PC-9 (cell line): Measurements from ENCODE around the gene MYBPC3. TPM values are rescaled to one million over a fixed set of nuclear protein-coding genes. Genes with fewer than 3 reads are reported as not detected.

Experiments used
- BruUV-seq: library from RNA; stranded (reverse); fragments of 400-500 nt; replicated peaks from 2 replicates; lab custom pipeline; 2021; lab: Mats Ljungman, UMichigan
- CTCF ChIA-PET: fragments of 300-600 bp; sonication (Branson Sonifier 250); formaldehyde crosslinking; loops from one replicate; lab custom pipeline; 2022; ENCODE audit warnings: antibody characterized with exemption; lab: Charles Lee
- POLR2A ChIA-PET: fragments of 300-600 bp; sonication (Branson Sonifier 250); formaldehyde crosslinking; loops from one replicate; lab custom pipeline; 2022; ENCODE audit warnings: antibody characterized with exemption; ENCODE audit not compliant: unreplicated experiment; lab: Charles Lee
- DNase-seq, 2 experiments: peaks; one replicate each; pipeline versions ENCODE4 v3.0.0 to v3.0.0-alpha.2; 2015 to 2022; ENCODE audit warnings: mixed read lengths in 1 of 2
- H2AFZ ChIP-seq: fragments of 200-600 bp; sonication (generic); 2 replicates; pipeline ENCODE4 v1.8.1; 2017; ENCODE audit warnings: antibody characterized with exemption
- H3F3A ChIP-seq: fragments of 200-600 bp; sonication (generic); 2 replicates; pipeline ENCODE4 v1.8.1; 2017; ENCODE audit warnings: antibody characterized with exemption, mild to moderate bottlenecking, low read depth; ENCODE audit not compliant: insufficient read depth
- H3K27ac ChIP-seq: fragments of 200-600 bp; sonication (generic); 2 replicates; pipeline ENCODE4 v1.6.1; 2016; ENCODE audit warnings: mixed run types
- H3K27me3 ChIP-seq: fragments of 200-600 bp; sonication (generic); 2 replicates; pipeline ENCODE4 v1.6.1; 2016; ENCODE audit warnings: low read depth, mixed run types; ENCODE audit not compliant: insufficient read depth
- H3K36me3 ChIP-seq: fragments of 200-600 bp; sonication (generic); 2 replicates; pipeline ENCODE4 v1.6.1; 2016; ENCODE audit warnings: low read depth, mixed run types
- H3K4me1 ChIP-seq: fragments of 200-600 bp; sonication (generic); replicated peaks from 2 replicates; pipeline ENCODE4 v1.6.1; 2016; ENCODE audit warnings: mixed run types; ENCODE audit not compliant: insufficient read depth
- H3K4me2 ChIP-seq: fragments of 200-600 bp; sonication (generic); 2 replicates; pipeline ENCODE4 v1.6.1; 2017; ENCODE audit warnings: mixed run types
- H3K4me3 ChIP-seq: fragments of 200-600 bp; sonication (generic); 2 replicates; pipeline ENCODE4 v1.6.1; 2016; ENCODE audit warnings: mixed run types
- H3K79me2 ChIP-seq: fragments of 200-600 bp; sonication (generic); 2 replicates; pipeline ENCODE4 v1.6.1; 2017; ENCODE audit warnings: low read depth, mixed run types
- H3K9me2 ChIP-seq: fragments of 200-600 bp; sonication (generic); 2 replicates; pipeline ENCODE4 v1.8.1; 2017; ENCODE audit warnings: mild to moderate bottlenecking; ENCODE audit not compliant: insufficient read depth
- H3K9me3 ChIP-seq: fragments of 200-600 bp; sonication (generic); 2 replicates; pipeline ENCODE4 v1.8.1; 2016; ENCODE audit warnings: low read depth; ENCODE audit not compliant: insufficient read depth
- H4K20me1 ChIP-seq: fragments of 200-600 bp; sonication (generic); 2 replicates; pipeline ENCODE4 v1.8.1; 2017; ENCODE audit not compliant: insufficient read depth
- EZH2 ChIP-seq: fragments of 200-600 bp; sonication (generic); IDR thresholded peaks from 2 replicates; pipeline ENCODE4 v1.8.0; 2017; ENCODE audit warnings: antibody characterized with exemption, low read depth
- intact Hi-C: fragments of 100-400 bp; cut with micrococcal nuclease; formaldehyde crosslinking; loops from one replicate; pipeline ENCODE4 v1.10.0; 2022; ENCODE audit not compliant: unreplicated experiment
- total RNA-seq: library from RNA; stranded (reverse); gene quantifications from 2 replicates; pipeline ENCODE4 v1.2.3, GENCODE V29; 2021
- TF ChIP-seq, protein P1 (sequence below): fragments of 200-600 bp; sonication (generic); conservative IDR thresholded peaks from 2 replicates; pipeline ENCODE4 v1.6.1; 2017; ENCODE audit warnings: mixed run types, antibody characterized with exemption, mild to moderate bottlenecking, moderate library complexity

The MYBPC3 gene
- total RNA-seq, 1 experiment from 2014 or later = not detected

DNA sequence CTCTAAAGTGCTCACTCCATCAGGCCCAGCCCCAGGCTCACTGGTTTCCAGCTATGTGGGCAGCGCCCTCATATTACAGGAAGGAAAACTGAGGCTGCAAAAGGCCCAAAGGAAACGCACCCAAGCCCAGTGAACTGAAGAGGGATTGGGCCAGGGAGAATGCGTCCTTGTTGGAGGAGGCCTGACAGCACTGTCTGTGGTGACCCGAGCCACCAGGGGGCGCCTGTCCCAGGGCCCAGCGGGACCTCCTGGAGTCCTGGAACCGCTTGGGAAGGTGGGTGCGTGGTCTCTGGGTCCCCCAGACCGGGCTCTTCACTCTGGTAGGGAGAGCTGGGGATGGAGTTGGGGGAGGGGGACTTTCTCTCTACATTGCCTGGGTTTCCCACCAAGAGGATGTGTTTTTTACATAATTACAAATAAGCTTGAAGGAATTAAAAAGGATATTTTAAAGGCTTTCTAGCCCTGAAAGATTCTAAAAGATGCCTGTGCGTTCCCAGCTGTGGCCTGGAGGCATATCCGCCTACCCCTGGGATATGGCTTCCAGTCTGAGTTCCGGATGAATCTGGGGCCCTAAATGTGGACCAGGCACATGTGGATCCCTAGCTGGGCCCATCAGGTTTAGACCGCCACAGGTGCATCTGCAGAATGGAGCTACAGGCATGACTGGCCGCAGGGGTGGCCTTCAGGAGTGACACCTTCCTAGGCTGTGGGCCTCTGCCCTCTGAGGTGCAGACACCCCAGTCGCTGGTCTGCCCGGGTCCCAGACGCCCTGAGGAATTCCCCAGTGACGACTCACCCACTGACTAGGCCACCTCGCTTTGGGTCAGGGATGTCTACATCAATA, 21.6 kb upstream of the MYBPC3 start:
- peak in 1 of 2 experiments; percentile 76 for DNase-seq
- Histone ChIP-seq H3K4me2 (no peak overlapping the region), H4K20me1 (no peaks in the 10 kb centered on the region), H3K27ac (no peak overlapping the region), H3F3A (no peaks in the 10 kb centered on the region), H3K4me1 (no peaks in the 10 kb centered on the region), H3K9me2 (no peaks in the 10 kb centered on the region), H3K9me3 (no peaks in the 10 kb centered on the region), H3K79me2 (no peaks in the 10 kb centered on the region), H3K4me3 (no peak overlapping the region), H2AFZ (no peak overlapping the region), H3K36me3 (no peaks in the 10 kb centered on the region), H3K27me3 (no peaks in the 10 kb centered on the region)
- ChIA-PET CTCF (interaction anchor here (0.5 to 1.4 kb wide), 7 partner anchors 28 to 290 kb away, joined by 3 to 14 read pairs (median 5); partner anchors contain the start of gene DDB2), POLR2A (interaction anchor here (0.6 kb wide), 2 partner anchors 53 to 342 kb away, joined by 5 to 9 read pairs; no protein-coding TSS in a partner anchor)
- no peak for TF ChIP-seq EZH2
- TF ChIP-seq, protein P1, sequence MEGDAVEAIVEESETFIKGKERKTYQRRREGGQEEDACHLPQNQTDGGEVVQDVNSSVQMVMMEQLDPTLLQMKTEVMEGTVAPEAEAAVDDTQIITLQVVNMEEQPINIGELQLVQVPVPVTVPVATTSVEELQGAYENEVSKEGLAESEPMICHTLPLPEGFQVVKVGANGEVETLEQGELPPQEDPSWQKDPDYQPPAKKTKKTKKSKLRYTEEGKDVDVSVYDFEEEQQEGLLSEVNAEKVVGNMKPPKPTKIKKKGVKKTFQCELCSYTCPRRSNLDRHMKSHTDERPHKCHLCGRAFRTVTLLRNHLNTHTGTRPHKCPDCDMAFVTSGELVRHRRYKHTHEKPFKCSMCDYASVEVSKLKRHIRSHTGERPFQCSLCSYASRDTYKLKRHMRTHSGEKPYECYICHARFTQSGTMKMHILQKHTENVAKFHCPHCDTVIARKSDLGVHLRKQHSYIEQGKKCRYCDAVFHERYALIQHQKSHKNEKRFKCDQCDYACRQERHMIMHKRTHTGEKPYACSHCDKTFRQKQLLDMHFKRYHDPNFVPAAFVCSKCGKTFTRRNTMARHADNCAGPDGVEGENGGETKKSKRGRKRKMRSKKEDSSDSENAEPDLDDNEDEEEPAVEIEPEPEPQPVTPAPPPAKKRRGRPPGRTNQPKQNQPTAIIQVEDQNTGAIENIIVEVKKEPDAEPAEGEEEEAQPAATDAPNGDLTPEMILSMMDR = peak; percentile 98
- intact Hi-C loops = loop anchor here (1.0 to 2.0 kb wide), 3 partner anchors 34 to 243 kb away; partner anchors contain the start of gene SLC39A13
- BruUV-seq = no TSS peak

DNA sequence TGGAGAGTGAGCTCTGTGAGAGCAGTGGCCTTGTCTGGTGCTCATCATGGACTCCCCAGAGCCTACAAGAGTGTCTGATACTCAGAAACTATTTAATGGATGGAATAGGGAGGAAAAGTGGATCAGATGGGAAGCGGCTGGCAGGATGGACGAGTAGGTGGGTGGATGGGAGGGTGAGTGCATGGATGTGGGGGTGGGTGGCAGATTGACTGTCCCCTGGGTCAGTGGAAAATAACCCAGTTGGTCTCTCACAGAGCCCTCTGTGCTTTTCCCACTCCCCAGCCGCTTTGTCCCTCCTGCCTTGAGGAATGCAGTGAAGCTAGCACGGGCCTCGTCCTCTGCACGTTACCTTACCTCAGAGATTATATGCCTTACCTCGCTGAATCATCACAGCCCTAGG, 19.9 kb upstream of the MYBPC3 start:
- Histone ChIP-seq H3K27ac (no peak overlapping the region), H3F3A (no peaks in the 10 kb centered on the region), H3K36me3 (no peaks in the 10 kb centered on the region), H3K9me2 (no peaks in the 10 kb centered on the region), H3K4me2 (no peak overlapping the region), H3K4me3 (no peak overlapping the region), H4K20me1 (no peaks in the 10 kb centered on the region), H3K9me3 (no peaks in the 10 kb centered on the region), H3K4me1 (no peaks in the 10 kb centered on the region), H3K27me3 (no peaks in the 10 kb centered on the region), H2AFZ (no peak overlapping the region), H3K79me2 (no peaks in the 10 kb centered on the region)
- TF ChIP-seq EZH2 = no peak
- TF ChIP-seq, protein P1 = no peak
- peak in 1 of 2 experiments; percentile 33 for DNase-seq
- intact Hi-C loops = no loop called here
- ChIA-PET POLR2A (no interaction called here), CTCF (interaction anchor here (0.6 kb wide), 2 partner anchors 14 to 20 kb away, joined by 5 to 9 read pairs; no protein-coding TSS in a partner anchor)
- BruUV-seq = no TSS peak

GRCh38 chr11:47369676-47370075, 17.2 kb upstream of the MYBPC3 start:
- no peak for TF ChIP-seq EZH2
- TF ChIP-seq, protein P1 = no peak
- H3K4me2 ChIP-seq = no peak overlapping the region
- no peaks in the 10 kb centered on the region for H3K9me2 ChIP-seq
- no peak overlapping the region for H2AFZ ChIP-seq
- CTCF ChIA-PET = interaction anchor here (0.6 kb wide), 1 partner anchor 42 kb away, joined by 3 read pairs; no protein-coding TSS in a partner anchor
- H3K4me3 ChIP-seq = no peak overlapping the region
- H3K4me1 ChIP-seq = no peaks in the 10 kb centered on the region
- H4K20me1 ChIP-seq = no peaks in the 10 kb centered on the region
- no peak for DNase-seq
- no peaks in the 10 kb centered on the region for H3K36me3 ChIP-seq
- POLR2A ChIA-PET = interaction anchor here (0.7 kb wide), 1 partner anchor 211 kb away, joined by 7 read pairs; no protein-coding TSS in a partner anchor
- no TSS peak for BruUV-seq
- no peaks in the 10 kb centered on the region for H3K27me3 ChIP-seq
- intact Hi-C loops = no loop called here
- H3K27ac ChIP-seq = no peak overlapping the region
- no peaks in the 10 kb centered on the region for H3F3A ChIP-seq
- H3K9me3 ChIP-seq = no peaks in the 10 kb centered on the region
- H3K79me2 ChIP-seq = no peaks in the 10 kb centered on the region
